ENCODE data around the gene CFAP58. TPM values are rescaled to one million over a fixed set of nuclear protein-coding genes. Genes with fewer than 3 reads are reported as not detected.
A peak's percentile ranks its signal among the peaks of the same experiment; 100 is the strongest.

The CFAP58 gene
- total RNA-seq, 4 donors from 2014 or later: 0.13 to 0.41 (median 0.19) TPM; not detected in 1

GRCh38 chr10:104314591-104315485, 38.8 kb upstream of the CFAP58 start:
- H3K27me3 ChIP-seq: no peaks in the 10 kb centered on the region
- no peaks in the 10 kb centered on the region for H3K9me3 ChIP-seq
- peaks cover 39 to 79% (median 48%) of the 10 kb centered on the region in 3 donors for H3K4me1 ChIP-seq
- intact Hi-C loops (cut with DNase I): no loop called here
- TF ChIP-seq POLR2A (IDR thresholded peaks at IDR 0.05) (no peak), CTCF (IDR thresholded peaks at IDR 0.05) (no peak)
- H3K4me3 ChIP-seq: no peak overlapping the region
- DNase-seq: no peak
- 89 to 93% methylated on average over 5 to 8 of the region's 43 CpGs for WGBS, 2 donors
- peaks cover 35 to 69% (median 37%) of the 10 kb centered on the region in 3 donors for H3K36me3 ChIP-seq
- H3K27ac ChIP-seq: no peak overlapping the region

- peak overlapping the region in 1 of 4 donors; percentile 91 for H3K27ac ChIP-seq
- DNase-seq: no peak
- H3K9me3 ChIP-seq: no peaks in the 10 kb centered on the region
- 95 to 97% methylated on average over 8 to 16 of the region's 22 CpGs for WGBS, 2 donors
- H3K36me3 ChIP-seq: peaks cover 35 to 63% (median 37%) of the 10 kb centered on the region in 3 donors
- H3K27me3 ChIP-seq: no peaks in the 10 kb centered on the region
- H3K4me3 ChIP-seq: no peak overlapping the region
- TF ChIP-seq POLR2A (IDR thresholded peaks at IDR 0.05) (no peak), CTCF (IDR thresholded peaks at IDR 0.05) (no peak)
- intact Hi-C loops (cut with DNase I): no loop called here
- H3K4me1 ChIP-seq: peaks cover 46 to 79% (median 50%) of the 10 kb centered on the region in 3 donors
Observed at GRCh38 chr10:104315486-104315921, 38.1 kb upstream of the CFAP58 start.

- Histone ChIP-seq H3K4me3 (no peak overlapping the region), H3K4me1 (peaks cover 56 to 79% (median 57%) of the 10 kb centered on the region in 3 donors), H3K36me3 (peaks cover 35 to 53% (median 37%) of the 10 kb centered on the region in 3 donors), H3K27me3 (no peaks in the 10 kb centered on the region), H3K27ac (peak overlapping the region; percentile 91 to 99 (median 96)), H3K9me3 (no peaks in the 10 kb centered on the region)
- 80 to 81% methylated on average over 4 to 8 of the region's 9 CpGs for WGBS, 2 donors
- intact Hi-C loops (cut with DNase I): no loop called here
- DNase-seq: no peak
- TF ChIP-seq POLR2A (IDR thresholded peaks at IDR 0.05): no peak
- TF ChIP-seq CTCF (IDR thresholded peaks at IDR 0.05): no peak
Observed at GRCh38 chr10:104316321-104317099, 37.1 kb upstream of the CFAP58 start.

GRCh38 chr10:104317269-104317710, 36.3 kb upstream of the CFAP58 start:
- DNase-seq: no peak

More at GRCh38 chr10:104317269-104317710, 36.3 kb upstream of the CFAP58 start:
- H3K36me3 ChIP-seq: peaks cover 30 to 45% (median 37%) of the 10 kb centered on the region in 3 donors
- 33 to 34% methylated on average over 6 of the region's 6 CpGs for WGBS, 2 donors
- H3K4me1 ChIP-seq: peaks cover 64 to 79% (median 65%) of the 10 kb centered on the region in 3 donors
- H3K4me3 ChIP-seq: peak overlapping the region in 1 of 4 donors; percentile 21
- no peaks in the 10 kb centered on the region for H3K9me3 ChIP-seq
- H3K27me3 ChIP-seq: no peaks in the 10 kb centered on the region
- peak overlapping the region; percentile 91 to 99 (median 96) for H3K27ac ChIP-seq
- intact Hi-C loops (cut with DNase I): no loop called here
- TF ChIP-seq POLR2A (IDR thresholded peaks at IDR 0.05): no peak
- TF ChIP-seq CTCF (IDR thresholded peaks at IDR 0.05): no peak
